Loucy (cell line): Measurements from ENCODE around the gene BBS5.

Source experiments
- EZH2phosphoT487 ChIP-seq: fragments of 200-600 bp; IDR thresholded peaks from 2 replicates; pipeline ENCODE4 v1.6.1; 2018; ENCODE audit warnings: antibody characterized with exemption, mild to moderate bottlenecking, moderate library complexity, borderline replicate concordance
- TF ChIP-seq, protein P1 (sequence below): fragments of 200-600 bp; sonication (generic); conservative IDR thresholded peaks from 2 replicates; pipeline ENCODE4 v1.5.1; 2014; ENCODE audit warnings: mild to moderate bottlenecking, antibody characterized with exemption, low read length

DNA sequence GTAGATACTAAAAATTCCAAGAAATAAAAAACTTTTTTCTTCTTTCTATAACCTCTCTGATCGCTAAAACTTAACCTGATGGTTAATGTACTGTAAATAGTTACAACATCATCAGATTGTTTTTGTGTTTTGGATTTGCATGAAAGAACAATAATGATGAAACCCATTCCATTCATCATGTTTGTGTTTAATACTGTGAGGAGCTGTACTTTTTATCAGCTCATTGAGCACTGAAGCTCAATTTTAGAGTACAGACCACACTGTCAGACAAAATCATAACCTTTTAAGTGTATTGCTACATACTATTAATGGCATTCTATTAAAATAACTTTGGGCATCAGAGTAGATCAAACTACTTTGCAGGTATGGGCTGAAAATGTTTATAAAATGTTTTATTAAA is 14.8 kb upstream of the BBS5 start:
- TF ChIP-seq, protein P1, sequence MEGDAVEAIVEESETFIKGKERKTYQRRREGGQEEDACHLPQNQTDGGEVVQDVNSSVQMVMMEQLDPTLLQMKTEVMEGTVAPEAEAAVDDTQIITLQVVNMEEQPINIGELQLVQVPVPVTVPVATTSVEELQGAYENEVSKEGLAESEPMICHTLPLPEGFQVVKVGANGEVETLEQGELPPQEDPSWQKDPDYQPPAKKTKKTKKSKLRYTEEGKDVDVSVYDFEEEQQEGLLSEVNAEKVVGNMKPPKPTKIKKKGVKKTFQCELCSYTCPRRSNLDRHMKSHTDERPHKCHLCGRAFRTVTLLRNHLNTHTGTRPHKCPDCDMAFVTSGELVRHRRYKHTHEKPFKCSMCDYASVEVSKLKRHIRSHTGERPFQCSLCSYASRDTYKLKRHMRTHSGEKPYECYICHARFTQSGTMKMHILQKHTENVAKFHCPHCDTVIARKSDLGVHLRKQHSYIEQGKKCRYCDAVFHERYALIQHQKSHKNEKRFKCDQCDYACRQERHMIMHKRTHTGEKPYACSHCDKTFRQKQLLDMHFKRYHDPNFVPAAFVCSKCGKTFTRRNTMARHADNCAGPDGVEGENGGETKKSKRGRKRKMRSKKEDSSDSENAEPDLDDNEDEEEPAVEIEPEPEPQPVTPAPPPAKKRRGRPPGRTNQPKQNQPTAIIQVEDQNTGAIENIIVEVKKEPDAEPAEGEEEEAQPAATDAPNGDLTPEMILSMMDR = no peak
- no peak for TF ChIP-seq EZH2phosphoT487
